Fibroblast of the conjunctiva (primary cell): ENCODE measurements around the gene CFAP410.
"Not testable (repeated sequence)": the region's sequence is repeated elsewhere in the genome, so short reads cannot be mapped to it uniquely, and the experiment has no call there.

Experiments
- DNase-seq: peaks from one replicate; pipeline ENCODE4 v3.0.0-alpha.2; 2010; ENCODE audit warnings: low read depth

Gene CFAP410

DNA sequence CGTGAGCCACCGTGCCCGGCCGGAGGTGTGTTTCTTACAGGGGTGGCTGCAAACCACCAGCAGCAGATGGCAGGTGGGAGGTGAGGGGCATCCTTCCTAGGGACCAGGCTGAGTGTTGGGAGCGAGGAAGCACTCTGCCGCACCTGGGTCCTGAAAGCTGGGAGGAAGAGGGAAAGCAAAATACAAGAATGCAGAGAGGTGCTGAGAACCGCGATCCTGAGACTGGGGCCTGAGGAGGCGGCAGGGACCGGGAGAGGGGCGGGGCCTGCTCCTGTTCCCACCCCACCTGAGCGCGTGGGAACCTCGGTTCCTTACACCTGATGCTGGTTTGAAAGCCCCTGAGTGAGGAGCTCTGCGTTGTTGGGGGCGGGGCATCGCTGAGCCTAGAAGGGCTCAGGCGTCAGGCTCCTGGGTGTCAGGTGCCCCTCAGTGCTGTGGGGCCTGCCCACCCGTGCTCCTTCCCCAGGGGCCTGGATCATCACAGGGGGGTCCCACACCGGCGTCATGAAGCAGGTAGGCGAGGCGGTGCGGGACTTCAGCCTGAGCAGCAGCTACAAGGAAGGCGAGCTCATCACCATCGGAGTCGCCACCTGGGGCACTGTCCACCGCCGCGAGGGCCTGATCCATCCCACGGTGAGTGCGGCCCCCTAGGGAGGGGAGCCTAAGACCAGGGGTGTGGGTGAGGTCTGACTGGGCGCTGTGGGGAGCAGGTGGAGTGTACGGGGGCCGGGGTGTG lies 29.7 kb upstream of the CFAP410 start:
- DNase-seq = no peak

DNA sequence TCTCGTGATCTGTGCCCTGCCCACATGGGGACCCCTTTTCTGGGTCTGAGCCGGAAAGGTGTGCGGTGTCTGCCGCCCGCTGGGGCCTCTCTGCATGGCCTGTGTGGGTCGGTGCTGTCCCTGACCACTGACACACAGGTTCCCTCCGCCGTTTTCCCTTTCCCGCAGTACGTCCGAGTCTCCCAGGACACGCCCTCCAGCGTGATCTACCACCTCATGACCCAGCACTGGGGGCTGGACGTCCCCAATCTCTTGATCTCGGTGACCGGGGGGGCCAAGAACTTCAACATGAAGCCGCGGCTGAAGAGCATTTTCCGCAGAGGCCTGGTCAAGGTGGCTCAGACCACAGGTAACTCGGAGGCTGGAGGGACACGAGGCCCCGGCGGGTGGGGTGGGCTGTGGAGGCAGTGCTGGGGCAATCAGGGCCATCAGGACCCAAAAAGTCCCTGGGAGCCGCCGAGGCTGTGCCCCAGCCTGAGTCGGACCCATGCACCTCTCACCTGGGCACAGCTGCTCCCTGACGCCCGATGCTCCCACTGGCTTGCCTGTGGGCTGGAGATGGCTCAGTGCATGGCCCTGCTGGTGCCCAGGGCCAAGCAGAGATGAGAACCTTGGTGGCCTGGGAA lies 27.5 kb upstream of the CFAP410 start:
- no peak for DNase-seq

DNA sequence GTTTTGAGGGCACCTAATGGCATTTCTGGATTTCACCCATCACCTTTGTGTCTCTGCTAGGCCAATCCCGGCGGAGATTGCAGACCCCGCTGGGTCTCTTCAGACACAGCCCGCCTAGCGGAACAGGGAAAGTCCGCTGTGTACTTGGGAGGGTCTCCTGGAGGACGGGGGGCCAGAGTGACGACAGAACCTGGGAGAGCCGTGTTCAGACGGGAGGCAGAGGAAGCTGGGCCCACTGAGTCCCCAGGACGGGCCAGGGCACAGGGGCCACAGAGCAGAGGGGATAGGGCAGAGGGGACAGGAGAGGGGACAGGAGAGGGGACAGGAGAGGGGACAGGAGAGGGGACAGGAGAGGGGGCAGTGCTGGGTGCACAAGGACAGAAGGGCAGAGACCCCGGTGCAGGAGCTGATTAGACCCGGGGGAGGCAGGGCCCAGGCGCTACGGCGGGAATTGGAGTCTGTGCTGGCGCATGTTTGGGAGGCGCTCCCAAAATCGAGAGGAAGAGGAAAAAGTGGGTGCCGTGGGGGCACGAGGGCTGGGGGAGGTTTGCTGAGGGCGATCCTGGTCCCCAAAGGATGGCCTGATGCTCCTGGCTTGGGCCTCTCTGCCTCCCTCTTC lies 26.9 kb upstream of the CFAP410 start:
- no peak for DNase-seq

DNA sequence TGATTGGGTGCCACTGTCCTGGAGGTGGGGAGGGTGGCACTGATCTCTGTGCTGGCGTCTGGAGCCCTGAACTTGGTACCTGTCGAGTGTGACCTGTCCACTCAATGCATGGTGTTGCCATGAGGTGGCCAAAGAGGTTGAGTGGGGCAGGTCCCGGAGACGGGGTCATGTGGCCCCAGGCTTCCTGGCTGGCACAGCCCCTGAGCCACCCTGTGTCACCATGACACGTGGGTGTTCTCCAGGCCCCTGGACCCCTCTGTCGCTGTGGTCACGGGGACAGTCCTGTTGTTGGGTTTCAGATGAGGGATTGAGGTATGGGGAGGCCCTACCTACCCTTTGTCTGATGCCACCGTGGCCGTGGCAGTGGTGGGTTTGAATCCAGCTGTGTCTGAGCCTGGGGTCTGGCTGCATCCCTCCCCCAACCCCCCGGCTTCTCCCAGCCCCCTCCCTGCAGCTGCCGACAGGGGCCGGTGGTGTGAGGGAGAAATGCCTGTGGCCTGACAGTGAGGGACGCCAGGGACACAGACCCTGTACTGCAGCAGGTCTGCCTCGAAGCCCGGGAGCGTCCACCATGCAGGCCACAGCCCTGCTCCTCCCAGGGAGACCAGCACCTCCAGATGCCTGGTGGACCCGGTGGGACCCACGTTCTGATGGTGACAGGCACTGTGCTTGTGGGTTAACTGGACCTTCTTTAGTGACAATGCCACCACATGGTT lies 26.2 kb upstream of the CFAP410 start:
- DNase-seq = no peak

GRCh38 chr21:44364151-44365053 lies 25.2 kb upstream of the CFAP410 start:
- DNase-seq = no peak

DNA sequence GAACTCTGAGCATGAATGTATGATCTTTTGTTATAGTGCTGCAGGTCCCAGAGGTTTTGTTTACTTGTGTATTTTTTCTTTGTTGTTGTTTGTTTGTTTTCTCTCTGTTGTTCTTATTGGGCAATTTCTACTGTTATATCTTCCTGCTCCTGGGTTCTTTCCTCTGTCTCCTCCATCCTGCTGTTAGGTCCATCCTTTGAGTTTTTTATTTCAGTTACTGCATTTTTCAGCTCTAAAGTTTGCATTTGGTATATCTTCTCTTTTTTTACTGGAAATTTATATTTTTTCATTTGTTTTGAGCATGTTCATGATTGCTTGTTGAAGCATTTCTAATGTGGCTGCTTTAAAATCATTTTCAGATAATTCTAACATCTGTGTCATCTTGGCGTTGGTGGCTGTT lies 24.1 kb upstream of the CFAP410 start:
- no peak for DNase-seq

- DNase-seq = not testable (repeated sequence)
Observed at GRCh38 chr21:44361903-44362302, 22.7 kb upstream of the CFAP410 start.

- DNase-seq = no peak
Observed at GRCh38 chr21:44360159-44360558, 21.0 kb upstream of the CFAP410 start.

DNA sequence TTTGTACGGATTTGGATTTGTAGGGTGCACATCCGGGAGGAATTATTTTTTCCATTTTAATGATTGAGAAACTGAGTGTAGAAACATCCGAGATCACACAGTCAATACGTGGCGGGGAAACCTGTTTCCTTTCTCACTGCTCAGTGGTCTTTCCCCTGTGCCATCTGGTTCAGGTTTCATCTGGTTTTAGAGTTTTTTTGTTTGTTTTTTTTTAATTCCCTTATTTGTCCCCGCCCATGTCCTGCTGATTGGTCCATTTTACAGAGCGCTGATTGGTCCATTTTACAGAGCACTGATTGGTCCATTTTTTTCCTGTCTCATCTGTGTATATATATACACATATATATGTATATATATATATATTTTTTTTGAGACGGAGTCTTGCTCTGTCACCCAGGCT lies 20.2 kb upstream of the CFAP410 start:
- no peak for DNase-seq

GRCh38 chr21:44357064-44357837 lies 18.1 kb upstream of the CFAP410 start:
- no peak for DNase-seq

- DNase-seq = no peak
Observed at GRCh38 chr21:44356636-44357035, 17.4 kb upstream of the CFAP410 start.

GRCh38 chr21:44356160-44356559 lies 17.0 kb upstream of the CFAP410 start:
- DNase-seq = no peak

DNA sequence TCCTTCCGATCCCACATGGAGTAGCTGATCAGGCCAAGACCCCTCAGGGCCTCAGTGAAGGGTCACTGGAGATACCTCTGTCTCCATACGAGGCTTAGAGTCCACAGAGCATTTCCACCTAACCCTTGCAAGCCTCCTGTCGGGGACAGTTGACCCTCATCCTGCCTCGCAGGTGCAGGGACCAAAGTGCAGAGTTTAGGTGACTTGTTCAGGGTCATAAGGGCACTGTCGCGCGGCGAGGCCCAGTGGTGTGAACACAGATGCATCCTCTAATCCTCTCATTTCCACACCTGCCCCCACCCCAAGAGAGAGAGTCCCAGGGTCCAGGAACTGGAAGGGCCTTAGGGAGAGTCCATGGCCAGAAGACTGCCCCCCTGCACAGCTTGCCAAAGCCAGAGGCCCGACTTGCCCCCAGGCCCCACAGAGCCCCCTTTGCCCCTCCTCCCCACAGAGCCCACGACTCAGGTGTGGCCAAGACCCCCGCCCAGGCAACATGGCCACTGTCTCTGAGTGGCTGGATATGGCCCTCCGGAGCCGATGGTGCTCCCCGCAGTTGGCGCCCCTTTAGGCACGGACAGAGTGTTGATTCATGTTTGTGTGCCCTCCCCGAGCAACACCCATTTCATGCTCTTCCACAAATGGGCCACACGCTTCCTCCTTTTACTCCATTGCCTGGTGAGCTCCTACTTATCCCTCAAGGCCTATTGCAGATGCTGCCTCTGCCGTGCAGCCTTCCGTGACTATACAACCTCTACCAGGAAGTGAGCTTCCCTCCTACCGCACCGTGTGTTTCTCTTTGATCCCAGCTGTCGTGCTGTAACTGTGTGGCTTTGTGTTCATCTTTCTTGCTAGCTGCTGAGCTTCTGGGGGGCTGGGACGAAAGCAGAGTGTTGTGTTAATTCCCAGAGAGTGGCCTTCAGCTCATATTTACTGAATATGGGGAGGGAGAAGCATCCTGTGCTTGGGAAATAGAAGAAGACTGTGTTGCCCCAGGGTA lies 15.9 kb upstream of the CFAP410 start:
- DNase-seq = no peak

DNA sequence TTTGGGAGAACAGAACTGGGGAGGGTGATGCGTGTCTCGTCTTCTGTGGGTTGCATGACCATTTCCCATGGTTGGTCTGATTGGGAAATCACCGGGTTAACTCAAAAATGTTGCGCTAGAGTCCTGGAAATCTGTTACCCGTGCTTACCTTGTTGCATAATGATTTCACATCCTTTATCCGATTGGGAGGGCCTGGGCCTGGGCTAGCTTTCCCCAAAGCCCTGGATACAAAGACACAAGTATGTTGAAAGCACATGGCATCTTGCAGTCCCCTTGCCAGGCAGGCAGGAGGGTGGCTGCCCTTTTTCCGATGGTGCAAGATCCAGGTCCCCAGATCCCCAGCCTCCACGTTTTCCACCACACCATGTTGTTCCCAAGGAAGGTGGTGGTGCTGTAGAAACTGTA lies 14.8 kb upstream of the CFAP410 start:
- DNase-seq = no peak

DNA sequence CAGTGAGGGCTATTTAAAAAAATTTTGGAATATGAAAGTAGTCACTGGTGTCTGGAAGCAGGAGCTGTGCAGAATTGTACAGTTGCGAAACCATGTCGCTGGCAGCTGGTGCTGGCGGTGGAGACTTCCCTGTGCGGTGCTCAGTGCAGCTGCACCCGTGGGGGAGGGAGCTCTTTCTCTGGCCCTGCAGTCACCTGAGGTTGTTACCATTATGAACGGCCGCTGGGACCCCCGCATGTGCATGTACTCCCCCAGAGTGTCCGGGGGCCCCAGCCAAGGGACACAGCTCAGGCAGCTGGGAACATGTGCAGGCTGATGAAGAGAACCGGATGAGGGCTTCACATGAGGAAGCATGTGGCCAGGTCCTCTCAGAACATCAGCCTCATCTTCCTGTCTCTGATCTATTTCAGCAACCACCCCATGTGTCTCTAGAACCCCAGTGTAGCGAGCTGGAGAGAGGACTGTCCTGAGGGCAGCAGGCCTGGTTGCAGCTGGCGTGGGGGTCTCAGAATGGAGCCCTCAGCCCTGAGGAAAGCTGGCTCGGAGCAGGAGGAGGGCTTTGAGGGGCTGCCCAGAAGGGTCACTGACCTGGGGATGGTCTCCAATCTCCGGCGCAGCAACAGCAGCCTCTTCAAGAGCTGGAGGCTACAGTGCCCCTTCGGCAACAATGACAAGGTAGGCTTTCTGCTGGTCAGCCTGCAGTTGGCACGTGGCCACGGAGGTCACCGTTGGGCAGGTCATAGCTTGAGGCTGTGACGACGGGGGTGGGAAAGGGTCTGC lies 14.2 kb upstream of the CFAP410 start, which contains the start of gene TRPM2:
Gene TRPM2, plus strand, starts transcription at position 431 of the 780 bp plus-strand sequence. Its CDS starts 80 bp downstream, at position 511.
- DNase-seq = no peak

- no peak for DNase-seq
Observed at GRCh38 chr21:44352253-44352860, 13.2 kb upstream of the CFAP410 start.

GRCh38 chr21:44351535-44352252 lies 12.5 kb upstream of the CFAP410 start:
- no peak for DNase-seq
